ENCODE data around the gene IL17RB.

IL17RB gene

GRCh38 chr3:53828581-53828980 is 17.8 kb upstream of the IL17RB start:
- in situ Hi-C loops (cut with MboI; ENCODE audit: low sequenced_read_pairs) = no loop called here

GRCh38 chr3:53829605-53830004 is 16.8 kb upstream of the IL17RB start:
- in situ Hi-C loops (cut with MboI; ENCODE audit: low sequenced_read_pairs) = no loop called here

- in situ Hi-C loops (cut with MboI; ENCODE audit: low sequenced_read_pairs) = no loop called here
Observed at GRCh38 chr3:53830944-53831343, 15.4 kb upstream of the IL17RB start.

GRCh38 chr3:53833053-53833645 is 13.2 kb upstream of the IL17RB start:
- in situ Hi-C loops (cut with MboI; ENCODE audit: low sequenced_read_pairs) = no loop called here

- in situ Hi-C loops (cut with MboI; ENCODE audit: low sequenced_read_pairs) = no loop called here
Observed at GRCh38 chr3:53833700-53834099, 12.7 kb upstream of the IL17RB start.

- in situ Hi-C loops (cut with MboI; ENCODE audit: low sequenced_read_pairs) = no loop called here
Observed at GRCh38 chr3:53834429-53835095, 11.8 kb upstream of the IL17RB start.

GRCh38 chr3:53835257-53835656 is 11.1 kb upstream of the IL17RB start:
- in situ Hi-C loops (cut with MboI; ENCODE audit: low sequenced_read_pairs) = no loop called here

- in situ Hi-C loops (cut with MboI; ENCODE audit: low sequenced_read_pairs) = no loop called here
Observed at GRCh38 chr3:53836084-53836872, 10.1 kb upstream of the IL17RB start.

- in situ Hi-C loops (cut with MboI; ENCODE audit: low sequenced_read_pairs) = no loop called here
Observed at GRCh38 chr3:53837331-53837730, 9.0 kb upstream of the IL17RB start.

- in situ Hi-C loops (cut with MboI; ENCODE audit: low sequenced_read_pairs) = no loop called here
Observed at GRCh38 chr3:53841296-53841695, 5.1 kb upstream of the IL17RB start.

GRCh38 chr3:53842436-53843194 is 3.8 kb upstream of the IL17RB start:
- in situ Hi-C loops (cut with MboI; ENCODE audit: low sequenced_read_pairs) = no loop called here

GRCh38 chr3:53843195-53844177 is 2.9 kb upstream of the IL17RB start:
- in situ Hi-C loops (cut with MboI; ENCODE audit: low sequenced_read_pairs) = no loop called here

- in situ Hi-C loops (cut with MboI; ENCODE audit: low sequenced_read_pairs) = no loop called here
Observed at GRCh38 chr3:53844262-53845102, 1.9 kb upstream of the IL17RB start.

- in situ Hi-C loops (cut with MboI; ENCODE audit: low sequenced_read_pairs) = no loop called here
Observed at GRCh38 chr3:53845103-53845880, 1.1 kb upstream of the IL17RB start.

GRCh38 chr3:53845881-53846133 is 561 bp upstream of the IL17RB start:
- in situ Hi-C loops (cut with MboI; ENCODE audit: low sequenced_read_pairs) = no loop called here

GRCh38 chr3:53846851-53847155 is 435 bp downstream of the IL17RB start:
- in situ Hi-C loops (cut with MboI; ENCODE audit: low sequenced_read_pairs) = no loop called here

GRCh38 chr3:53849916-53850315 is 3.5 kb downstream of the IL17RB start:
- in situ Hi-C loops (cut with MboI; ENCODE audit: low sequenced_read_pairs) = no loop called here

GRCh38 chr3:53850895-53851294 is 4.5 kb downstream of the IL17RB start:
- in situ Hi-C loops (cut with MboI; ENCODE audit: low sequenced_read_pairs) = no loop called here

GRCh38 chr3:53856964-53857363 is 10.6 kb downstream of the IL17RB start:
- in situ Hi-C loops (cut with MboI; ENCODE audit: low sequenced_read_pairs) = no loop called here

All from HL-60/S4 treated with phorbol 12-myristate 13-acetate at 8.2 ng/mL for 4 days and 3 days (cell line).